Psoas muscle (tissue), 8 donors: ENCODE measurements around the gene TAF4. TPM values are rescaled to one million over a fixed set of nuclear protein-coding genes. Genes with fewer than 3 reads are reported as not detected.

Experiments
- ATAC-seq, 4 donors: fragments of 200-7000 bp; cut with Tn5 transposase; one replicate each; pipeline ENCODE4 v1.9.1; 2020; ENCODE audit warnings: moderate library complexity in 3 of 4, mild to moderate bottlenecking in 2 of 4
- DNase-seq, 2 donors: peaks; one replicate each; pipeline ENCODE4 v3.0.0-alpha.2; 2020
- H3K27ac ChIP-seq: fragments of 200-600 bp; one replicate; pipeline ENCODE4 v1.8.0; 2022
- H3K27me3 ChIP-seq, 3 donors: fragments of 200-600 bp in 1 of 3; one replicate each; pipeline versions ENCODE4 v1.6.1 to v1.8.0; 2013 to 2022; ENCODE audit warnings: low read length in 2 of 3, mild to moderate bottlenecking in 2 of 3, moderate library complexity in 1 of 3; ENCODE audit not compliant: insufficient read depth in 3 of 3
- H3K36me3 ChIP-seq, 2 donors: fragments of 200-600 bp in 1 of 2; one replicate each; pipeline versions ENCODE4 v1.6.1 to v1.8.0; 2013 to 2022; ENCODE audit warnings: low read depth in 1 of 2, mild to moderate bottlenecking in 1 of 2, moderate library complexity in 1 of 2; ENCODE audit not compliant: insufficient read depth in 1 of 2
- H3K4me1 ChIP-seq: fragments of 200-600 bp; one replicate; pipeline ENCODE4 v1.8.0; 2022
- H3K4me3 ChIP-seq: fragments of 200-600 bp; one replicate; pipeline ENCODE4 v1.8.0; 2022; ENCODE audit warnings: mild to moderate bottlenecking
- H3K9me3 ChIP-seq: fragments of 200-600 bp; one replicate; pipeline ENCODE4 v1.8.0; 2022
- CTCF ChIP-seq: fragments of 200-600 bp; IDR thresholded peaks from one replicate; pipeline ENCODE4 v1.8.0; 2022; ENCODE audit warnings: antibody characterized with exemption
- WGBS, 3 donors: extraction: QIAGEN DNeasy Blood & Tissue Kit; methylation state at CpG; one replicate each; pipeline versions ENCODE4 v1.1.6 to v1.1.7; 2013; 5-methylcytosine and 5-hydroxymethylcytosine counted together
- intact Hi-C, 2 donors: fragments of 100-400 bp; cut with DNase I; formaldehyde crosslinking; loops; one replicate each; pipeline versions ENCODE4 v1.11.0 to v1.14.2; 2022
- polyA plus RNA-seq, 3 donors: library from polyadenylated mRNA; stranded (reverse); fragments of 200-250 nt; gene quantifications; one replicate each; pipeline ENCODE4 v1.2.3, GENCODE V29; 2013
- total RNA-seq, 4 donors: library from RNA; stranded (reverse); fragmentation: NEBNext Ultra II Directional in 2 of 4; extraction: Animal tissue kit (Norgen Biotek cat#: 25700) in 2 of 4; gene quantifications; one replicate each; pipeline versions ENCODE4 v1.2.1 to v1.2.4, GENCODE V29; 2021 to 2023
- donor health status: healthy with polysubstance abuse.
- donor health status: DM: no; HTN: no; CAD: no; lungs with moderate emphysema.
- donor health status: Bipolar disorder and iron deficiency.
- donor health status: healthy.
- donor health status: DM: yes; HTN: yes; CAD: no.
- donor health status: DM: no; HTN: no; CAD: no.
- donor health status: DM: no; HTN: no; CAD: no.
- donor health status: DM: yes; HTN: yes; CAD: no.

The TAF4 gene
- total and polyA plus RNA-seq, 7 donors = 2.8 to 17.7 (median 10.7) TPM

GRCh38 chr20:62066339-62066982 is 780 bp upstream of the TAF4 start:
- 1% methylated on average over 32 to 47 of the region's 47 CpGs for WGBS, 3 donors
- intact Hi-C loops = loop anchor here (2.0 to 5.0 kb wide), 3 partner anchors 54 to 71 kb away; partner anchors contain the start of gene LSM14B (in 1 of the 2)
- no peaks in the 10 kb centered on the region for H3K9me3 ChIP-seq
- H3K27me3 ChIP-seq = no peaks in the 10 kb centered on the region
- peak overlapping the region; percentile 70 for H3K4me3 ChIP-seq
- peaks cover 49% of the 10 kb centered on the region for H3K4me1 ChIP-seq
- no peak for TF ChIP-seq CTCF
- ATAC-seq = peak; percentile 25 to 54 (median 39)
- H3K36me3 ChIP-seq = peaks cover 0 to 4% of the 10 kb centered on the region in 2 donors
- peak overlapping the region; percentile 85 for H3K27ac ChIP-seq
- peak; percentile 43 to 72 for DNase-seq

- no peak for ATAC-seq
- H3K9me3 ChIP-seq = no peaks in the 10 kb centered on the region
- H3K27ac ChIP-seq = peak overlapping the region; percentile 71
- TF ChIP-seq CTCF = no peak
- WGBS, 3 donors = 0% methylated on average over 142 of the region's 165 CpGs; no CpG with 5 or more reads in 2 of the 3 donors
- peaks cover 0 to 4% of the 10 kb centered on the region in 2 donors for H3K36me3 ChIP-seq
- no peaks in the 10 kb centered on the region for H3K27me3 ChIP-seq
- peaks cover 45% of the 10 kb centered on the region for H3K4me1 ChIP-seq
- peak in 1 of 2 donors; percentile 50 for DNase-seq
- H3K4me3 ChIP-seq = peak overlapping the region; percentile 67
- intact Hi-C loops = loop anchor here (2.0 to 5.0 kb wide), 4 partner anchors 38 to 78 kb away; partner anchors contain the start of genes LSM14B (in 1 of the 2), PSMA7 (in 1 of the 2) and SS18L1 (in 1 of the 2)
Measured at GRCh38 chr20:62064770-62065673, 659 bp downstream of the TAF4 start.

- DNase-seq = peak; percentile 54 to 70
- intact Hi-C loops = loop anchor here (2.0 to 5.0 kb wide), 2 partner anchors 37 to 79 kb away; partner anchors contain the start of genes PSMA7 (in 1 of the 2) and SS18L1 (in 1 of the 2)
- H3K4me3 ChIP-seq = peak overlapping the region; percentile 64
- H3K9me3 ChIP-seq = no peaks in the 10 kb centered on the region
- H3K36me3 ChIP-seq = peaks cover 0 to 4% of the 10 kb centered on the region in 2 donors
- 17 to 25% (median 19%) methylated on average over 29 to 60 of the region's 60 CpGs for WGBS, 3 donors
- no peak for TF ChIP-seq CTCF
- no peaks in the 10 kb centered on the region for H3K27me3 ChIP-seq
- ATAC-seq = peak; percentile 53 to 68 (median 58)
- H3K4me1 ChIP-seq = peaks cover 46% of the 10 kb centered on the region
- peak overlapping the region; percentile 72 for H3K27ac ChIP-seq
Measured at GRCh38 chr20:62063981-62064769, 1.5 kb downstream of the TAF4 start.

GRCh38 chr20:62063315-62063980 is 2.2 kb downstream of the TAF4 start:
- intact Hi-C loops = loop anchor here (5.0 kb wide), 1 partner anchor 36 kb away; no protein-coding TSS in a partner anchor
- Histone ChIP-seq H3K36me3 (peaks cover 0 to 4% of the 10 kb centered on the region in 2 donors), H3K27me3 (no peaks in the 10 kb centered on the region), H3K4me1 (peaks cover 48% of the 10 kb centered on the region), H3K4me3 (peak overlapping the region; percentile 64), H3K27ac (peak overlapping the region; percentile 72), H3K9me3 (no peaks in the 10 kb centered on the region)
- TF ChIP-seq CTCF = no peak
- 68 to 70% (median 70%) methylated on average over 39 of the region's 39 CpGs for WGBS, 3 donors
- DNase-seq (peak in 1 of 2 donors; percentile 76), ATAC-seq (peak; percentile 48 to 77 (median 61))
